GM19193 (cell line): ENCODE data around the gene MRC2.

Source experiments
- POLR2A ChIP-seq: IDR thresholded peaks from 4 replicates; pipeline ENCODE4 v1.6.1; 2011; ENCODE audit not compliant: insufficient read depth, insufficient read length; ENCODE audit errors: extremely low read depth

The MRC2 gene

GRCh38 chr17:62625870-62626200, 1.6 kb upstream of the MRC2 start:
- TF ChIP-seq POLR2A: no peak

DNA sequence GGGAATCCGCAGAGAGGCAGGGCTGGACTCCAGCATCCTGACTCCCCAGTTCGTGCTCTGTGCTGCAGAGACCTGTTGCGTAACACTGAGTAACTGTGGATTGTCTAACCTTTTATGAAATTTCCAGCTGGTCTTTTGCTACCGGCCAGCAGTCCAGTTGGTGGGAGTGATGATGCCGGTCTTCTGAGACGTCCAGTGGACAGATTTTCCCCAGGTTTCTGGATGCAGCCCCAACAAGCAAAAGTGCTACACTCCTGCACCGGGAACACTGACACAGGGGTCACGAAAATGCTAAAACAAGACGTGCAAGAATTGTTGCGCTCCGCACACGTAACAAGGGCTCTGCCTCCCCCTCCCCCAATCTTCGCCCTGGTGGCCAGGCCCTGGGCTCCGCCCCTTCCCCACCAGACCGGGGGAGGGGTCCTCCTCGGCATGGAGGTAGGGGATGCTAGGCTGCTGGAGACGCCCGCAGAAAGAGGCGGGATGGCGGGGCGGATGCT, 701 bp upstream of the MRC2 start:
- TF ChIP-seq POLR2A: no peak

GRCh38 chr17:62627904-62628633, 599 bp downstream of the MRC2 start:
- no peak for TF ChIP-seq POLR2A

DNA sequence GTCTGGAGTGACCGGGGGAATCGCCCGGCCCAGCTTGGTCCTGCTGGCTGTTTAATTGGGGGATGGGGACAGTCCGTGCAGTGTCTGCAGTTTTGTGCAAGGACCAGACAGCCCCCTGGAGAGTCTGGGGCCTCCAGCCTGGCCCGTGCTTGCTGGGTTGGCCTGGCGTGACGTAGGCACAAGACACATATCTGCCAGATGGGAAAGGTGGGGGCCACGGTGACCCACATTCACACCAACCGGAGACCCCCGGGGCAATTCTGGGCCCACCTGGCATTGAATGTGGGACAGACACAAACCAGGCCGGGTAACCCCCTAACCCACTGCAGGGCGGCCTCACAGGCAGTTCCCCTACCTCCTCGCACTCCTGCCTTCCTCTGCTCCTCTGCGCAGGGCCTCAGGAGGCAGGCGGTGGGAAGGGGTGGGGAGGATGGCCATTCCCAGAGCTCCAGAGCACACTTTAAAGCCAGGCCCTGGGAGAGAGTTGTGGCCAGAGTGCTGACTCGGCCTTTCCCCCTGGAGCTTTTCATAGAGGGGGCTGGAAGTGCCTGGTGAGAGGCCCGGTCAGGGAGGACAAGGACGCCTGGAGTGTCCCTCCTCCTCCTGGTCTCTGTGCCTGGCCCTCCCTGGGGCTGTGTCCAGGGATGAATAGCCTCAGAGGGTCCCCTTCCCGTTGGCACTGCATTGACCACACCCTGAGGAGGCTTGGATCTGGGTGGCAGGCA, 1.5 kb downstream of the MRC2 start:
- TF ChIP-seq POLR2A: no peak

- TF ChIP-seq POLR2A: no peak
Measured at GRCh38 chr17:62629556-62630364, 2.3 kb downstream of the MRC2 start.

GRCh38 chr17:62630365-62631085, 3.1 kb downstream of the MRC2 start:
- TF ChIP-seq POLR2A: no peak

DNA sequence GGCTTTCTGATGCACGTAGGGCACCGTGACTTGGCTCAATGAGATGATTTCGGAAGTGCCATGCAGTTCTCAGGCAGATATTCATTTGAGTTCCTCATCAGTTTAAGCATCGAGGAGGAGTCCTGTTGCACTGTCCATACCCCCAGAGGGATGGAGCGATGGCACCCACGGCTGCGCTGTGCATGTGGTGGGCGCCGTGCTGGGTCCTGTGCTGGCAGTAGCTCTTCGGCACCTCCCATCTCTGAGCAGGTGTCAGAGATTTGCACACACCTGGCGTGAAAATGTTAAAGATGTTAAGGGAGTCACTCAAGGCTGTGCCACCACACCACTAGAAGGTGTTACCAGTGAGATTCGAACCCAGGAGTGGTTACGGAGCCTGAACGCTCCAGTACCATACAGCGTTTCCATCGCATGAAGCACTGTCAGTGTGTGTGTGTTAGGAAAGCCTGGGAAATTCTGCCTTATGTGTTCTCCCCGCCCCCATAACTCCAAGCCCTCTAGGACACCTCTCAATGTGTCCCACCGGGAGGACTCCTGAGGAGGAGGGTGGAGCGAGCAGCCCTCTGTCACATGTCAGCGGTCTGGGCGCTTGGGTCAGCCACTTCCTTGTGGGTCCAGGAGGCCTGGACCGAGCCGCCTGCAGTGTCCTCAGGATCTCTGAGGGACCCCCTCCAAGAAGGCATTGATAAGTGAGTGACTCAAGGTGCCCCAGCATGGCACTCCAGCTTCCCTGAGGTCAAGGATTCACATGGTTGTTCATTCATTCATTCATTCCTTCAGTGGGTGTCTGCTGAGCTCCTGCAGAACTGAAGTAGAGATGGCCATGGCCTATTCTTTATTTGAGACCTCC, 3.8 kb downstream of the MRC2 start:
- TF ChIP-seq POLR2A: no peak

- no peak for TF ChIP-seq POLR2A
Measured at GRCh38 chr17:62631936-62632924, 4.8 kb downstream of the MRC2 start.

DNA sequence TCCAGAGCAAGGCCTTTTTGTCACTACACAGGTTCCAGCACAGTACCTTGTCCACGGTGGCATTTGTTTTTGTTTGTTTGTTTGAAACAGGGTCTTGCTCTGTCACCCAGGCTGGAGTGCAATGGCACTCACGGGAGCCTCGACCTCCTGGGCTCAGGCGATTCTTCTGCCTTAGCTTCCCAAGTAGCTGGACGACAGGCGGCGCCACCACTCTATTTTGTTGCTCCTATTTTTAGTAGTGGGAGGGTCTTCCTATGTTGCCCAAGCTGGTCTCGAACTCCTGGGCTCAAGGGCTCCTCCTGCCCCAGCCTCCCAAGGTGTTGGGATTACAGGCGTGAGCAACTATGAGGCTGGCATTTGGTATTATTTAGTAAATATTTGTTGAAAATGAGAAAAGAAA, 10.3 kb downstream of the MRC2 start:
- no peak for TF ChIP-seq POLR2A

DNA sequence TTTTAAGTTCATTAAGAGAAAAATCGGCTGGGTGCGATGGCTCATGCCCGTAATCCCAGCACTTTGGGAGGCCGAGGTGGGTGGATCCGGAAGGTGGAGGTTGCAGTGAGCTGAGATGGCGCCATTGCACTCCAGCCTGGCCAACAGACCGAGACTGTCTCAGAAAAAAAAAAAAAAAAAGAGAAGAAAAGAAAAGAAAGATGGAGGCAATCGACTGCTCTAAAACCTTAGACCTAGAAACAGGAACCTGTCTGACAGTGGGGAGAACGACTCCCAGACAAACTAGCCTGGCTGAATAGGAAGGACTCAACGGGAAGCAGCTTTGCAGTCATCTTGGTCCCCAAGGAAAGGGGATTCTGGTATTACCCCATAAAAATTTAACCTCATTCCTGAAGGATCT, 13.7 kb downstream of the MRC2 start:
- no peak for TF ChIP-seq POLR2A

DNA sequence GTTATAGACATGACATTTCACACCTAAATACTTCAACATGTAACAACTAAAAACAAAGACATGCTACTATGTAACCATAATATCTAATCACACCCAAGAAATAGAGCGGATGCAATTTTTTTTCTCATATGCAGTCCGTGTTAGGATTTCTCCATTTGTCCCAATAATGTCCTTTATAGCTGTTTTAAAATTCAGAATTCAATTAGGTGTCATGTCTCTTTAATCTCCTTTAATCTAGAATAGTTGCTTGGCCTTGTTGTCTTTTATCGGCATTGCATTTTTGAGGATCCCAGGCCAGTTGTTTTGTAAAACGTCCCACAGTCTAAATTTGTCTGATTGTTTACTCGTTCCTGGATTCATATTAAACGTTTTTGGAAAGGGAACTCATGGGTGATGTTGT, 14.5 kb downstream of the MRC2 start:
- TF ChIP-seq POLR2A: no peak

DNA sequence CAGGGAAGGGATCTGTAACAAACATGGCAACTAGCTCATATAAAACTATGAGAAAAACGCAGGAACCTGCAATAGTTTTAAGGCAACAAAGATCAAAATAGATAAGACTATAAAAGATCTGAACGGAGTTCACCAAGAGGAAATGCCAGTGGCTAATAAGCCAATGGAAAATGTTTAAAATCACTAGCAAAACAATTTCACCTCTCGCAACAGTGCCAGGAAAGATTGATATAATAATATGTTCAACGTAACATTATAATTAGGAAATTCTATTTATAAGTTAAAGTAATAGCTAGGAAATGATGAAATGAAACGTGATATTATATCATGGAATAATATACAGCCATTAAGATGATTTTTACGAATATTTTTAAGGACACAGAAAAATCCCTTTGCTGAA, 16.0 kb downstream of the MRC2 start:
- no peak for TF ChIP-seq POLR2A
